DMS153 treated with DMSO at 0.1 percent for 48 hours (cell line): ENCODE measurements around the gene CIZ1.

ENCODE experiments used
- DNase-seq: peaks from one replicate; lab custom pipeline; 2025; ENCODE audit not compliant: unreplicated experiment; lab: John Stamatoyannopoulos, UW

CIZ1 gene

GRCh38 chr9:128214571-128215490 is 23.5 kb upstream of the CIZ1 start:
- DNase-seq: no peak

GRCh38 chr9:128213746-128214497 is 22.6 kb upstream of the CIZ1 start:
- no peak for DNase-seq

- no peak for DNase-seq
Observed at GRCh38 chr9:128211981-128212281, 20.6 kb upstream of the CIZ1 start.

- no peak for DNase-seq
Observed at GRCh38 chr9:128211186-128211980, 20.0 kb upstream of the CIZ1 start.

- DNase-seq: no peak
Observed at GRCh38 chr9:128208946-128209669, 17.7 kb upstream of the CIZ1 start.

GRCh38 chr9:128208386-128208785 is 17.0 kb upstream of the CIZ1 start:
- no peak for DNase-seq

GRCh38 chr9:128206916-128207910 is 15.8 kb upstream of the CIZ1 start:
- no peak for DNase-seq

GRCh38 chr9:128206484-128206883 is 15.1 kb upstream of the CIZ1 start:
- no peak for DNase-seq

- no peak for DNase-seq
Observed at GRCh38 chr9:128205296-128205944, 14.0 kb upstream of the CIZ1 start.

GRCh38 chr9:128204858-128205257 is 13.5 kb upstream of the CIZ1 start:
- no peak for DNase-seq

GRCh38 chr9:128203707-128204551 is 12.6 kb upstream of the CIZ1 start:
- DNase-seq: peak; percentile 9

- peak; percentile 45 for DNase-seq
Observed at GRCh38 chr9:128203024-128203706, 11.8 kb upstream of the CIZ1 start, which contains the start of gene DNM1. DNM1 (plus strand) TSS chr9:128203379; CDS start chr9:128203471, 92 bp downstream.

GRCh38 chr9:128202648-128203023 is 11.3 kb upstream of the CIZ1 start:
- DNase-seq: no peak

- no peak for DNase-seq
Observed at GRCh38 chr9:128201441-128202369, 10.3 kb upstream of the CIZ1 start.

GRCh38 chr9:128193469-128194096 is 2.2 kb upstream of the CIZ1 start:
- DNase-seq: no peak
